ENCODE measurements around the gene LAMA2.

Gene LAMA2

DNA sequence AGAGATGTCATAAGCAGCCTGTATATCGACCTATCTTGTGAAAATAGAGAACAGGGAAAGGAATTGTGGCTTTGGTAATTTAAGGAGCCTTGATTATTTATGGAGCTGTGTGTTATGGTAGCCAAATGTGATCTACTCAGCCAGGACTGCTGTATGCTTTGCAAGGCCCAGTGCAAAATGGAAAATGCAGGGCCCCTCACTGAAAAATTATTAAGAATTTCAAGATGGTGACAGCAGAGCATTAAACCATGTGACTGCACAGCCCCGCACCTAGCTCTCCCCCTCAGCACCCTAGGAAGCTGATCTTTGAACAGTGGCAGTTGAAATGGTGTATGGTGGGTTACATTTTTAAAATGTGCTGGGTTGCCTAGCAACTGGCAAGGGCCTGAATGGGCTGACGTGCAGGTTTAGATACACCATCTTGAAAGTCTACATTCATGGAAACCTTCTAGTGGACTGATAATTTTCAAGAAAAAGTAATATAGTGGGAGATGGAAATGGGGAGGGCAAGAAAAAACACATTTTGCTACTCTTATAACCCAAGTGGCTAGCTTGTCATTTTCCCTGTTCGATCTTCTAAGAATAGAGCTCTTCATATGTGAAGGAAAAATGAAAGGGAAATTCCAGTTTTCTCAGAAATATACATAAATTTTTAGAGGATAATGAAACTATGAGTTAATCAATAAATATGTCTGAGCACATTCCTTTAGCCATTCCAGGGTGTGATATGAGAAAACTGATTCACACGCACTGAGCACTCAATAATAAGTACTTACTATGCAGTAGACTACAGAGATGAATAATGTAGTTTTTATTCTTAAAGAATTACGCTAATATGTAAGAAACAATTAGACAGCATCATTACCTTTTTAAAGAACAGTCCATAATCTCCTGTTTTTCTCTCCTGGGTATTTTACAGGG lies 619.1 kb downstream of the LAMA2 start:
- DNase-seq: no peak

- DNase-seq: no peak
These were observed 621.5 kb downstream of the LAMA2 start for GRCh38 chr6:129504456-129504855.

GRCh38 chr6:129507059-129507807 lies 624.3 kb downstream of the LAMA2 start:
- DNase-seq: no peak

- no peak for DNase-seq
These were observed 624.9 kb downstream of the LAMA2 start for GRCh38 chr6:129507846-129508245.

DNA sequence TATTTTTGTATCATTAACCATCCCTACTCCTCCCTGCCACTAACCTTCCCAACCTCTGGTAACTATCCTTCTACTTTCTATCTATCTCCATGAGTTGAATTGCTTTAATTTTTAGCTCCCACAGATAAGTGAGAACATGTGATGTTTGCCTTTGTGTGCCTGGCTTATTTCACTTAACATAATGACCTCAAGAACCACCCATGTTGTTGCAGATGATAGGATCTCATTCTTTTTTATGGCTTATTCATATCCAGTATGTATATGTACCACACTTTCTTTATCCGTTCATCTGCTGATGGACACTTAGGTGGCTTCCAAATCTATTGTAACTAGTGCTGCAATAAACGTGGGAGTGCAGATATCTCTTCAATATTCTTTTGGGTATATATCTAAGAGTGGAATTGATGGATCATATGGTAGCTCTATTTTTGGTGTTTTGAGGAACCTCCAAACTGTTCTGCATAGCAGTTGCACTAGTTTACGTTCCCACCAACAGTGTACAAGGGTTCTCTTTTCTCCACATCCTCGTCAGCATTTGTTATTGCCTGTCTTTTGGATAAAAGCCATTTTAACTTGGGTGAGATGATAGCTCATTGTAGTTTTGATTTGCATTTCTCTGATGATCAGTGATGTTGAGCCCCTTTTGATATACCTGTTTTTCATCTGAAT lies 625.7 kb downstream of the LAMA2 start:
- DNase-seq: no peak

GRCh38 chr6:129510950-129511349 lies 628.0 kb downstream of the LAMA2 start:
- no peak for DNase-seq

DNA sequence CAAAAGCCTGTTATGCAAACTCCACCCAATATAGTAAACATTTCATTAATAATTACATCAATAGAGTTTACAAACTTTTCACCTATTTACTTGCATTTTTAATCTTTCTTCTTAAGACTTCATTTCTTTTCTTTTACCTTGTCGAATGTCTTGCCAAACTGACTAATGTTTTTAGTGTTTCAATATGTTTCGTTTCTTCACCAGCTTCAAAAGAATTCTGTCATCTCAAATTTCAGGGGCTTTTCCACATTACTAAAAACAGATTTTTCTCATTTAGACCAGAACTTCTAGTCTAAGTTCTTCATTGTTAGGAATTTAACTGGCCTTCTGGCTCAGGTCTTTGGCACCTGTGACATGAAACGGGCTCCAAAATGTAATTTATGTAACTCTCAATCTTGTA lies 630.5 kb downstream of the LAMA2 start:
- no peak for DNase-seq

- DNase-seq: no peak
These were observed 632.1 kb downstream of the LAMA2 start for GRCh38 chr6:129515004-129515403.

DNA sequence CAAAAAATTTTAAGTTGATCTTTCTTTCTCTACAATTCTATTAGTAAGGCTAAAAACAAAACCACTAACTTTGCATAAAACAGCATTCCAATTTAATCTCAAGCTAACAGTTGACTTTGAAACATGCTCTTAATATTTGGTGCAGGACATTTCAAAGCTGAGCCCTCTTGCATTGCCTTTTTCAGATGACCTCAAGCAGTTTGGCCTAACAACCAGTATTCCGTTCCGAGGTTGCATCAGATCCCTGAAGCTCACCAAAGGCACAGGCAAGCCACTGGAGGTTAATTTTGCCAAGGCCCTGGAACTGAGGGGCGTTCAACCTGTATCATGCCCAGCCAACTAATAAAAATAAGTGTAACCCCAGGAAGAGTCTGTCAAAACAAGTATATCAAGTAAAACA lies 633.1 kb downstream of the LAMA2 start:
- no peak for DNase-seq

DNA sequence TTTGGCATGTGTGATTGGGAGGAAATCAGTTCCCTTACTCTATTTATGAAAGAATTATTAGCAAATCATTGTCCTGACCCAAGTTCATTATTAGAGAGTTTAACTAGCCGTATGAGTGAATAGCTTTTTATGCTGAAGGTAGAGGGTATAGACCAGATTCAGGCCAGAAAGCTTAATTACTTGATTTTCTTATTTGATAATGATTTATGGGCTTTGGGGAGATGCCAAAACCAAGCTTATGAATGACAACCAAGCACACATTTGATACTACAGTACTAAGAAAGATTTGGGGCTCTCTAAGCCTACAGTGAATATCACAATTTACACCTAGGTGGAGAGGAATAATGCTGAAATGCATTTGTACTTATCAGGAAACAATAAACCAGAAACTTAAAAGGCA lies 633.8 kb downstream of the LAMA2 start:
- no peak for DNase-seq

- no peak for DNase-seq
These were observed 634.4 kb downstream of the LAMA2 start for GRCh38 chr6:129517288-129517687.

GRCh38 chr6:129519750-129520149 lies 636.8 kb downstream of the LAMA2 start:
- DNase-seq: no peak

GRCh38 chr6:129521946-129522345 lies 639.0 kb downstream of the LAMA2 start:
- no peak for DNase-seq

DNA sequence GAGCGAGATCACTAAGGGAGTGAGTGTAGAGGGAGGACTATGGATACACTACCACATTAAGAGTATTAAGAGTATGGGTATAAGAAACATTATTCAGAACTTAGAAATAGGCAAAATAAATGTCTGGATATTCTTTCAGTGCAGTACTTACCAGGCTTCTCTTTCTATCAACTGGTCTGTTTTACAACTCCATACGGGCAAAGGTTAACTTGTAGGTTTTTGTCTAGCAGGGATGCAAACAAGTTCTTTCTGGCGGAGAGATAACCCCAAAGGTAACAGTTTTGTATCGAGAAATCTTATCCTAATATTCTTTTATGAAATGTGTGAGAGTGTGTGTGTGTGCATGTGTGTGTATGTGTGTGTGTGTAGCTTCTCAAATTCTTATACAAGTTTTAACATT lies 640.9 kb downstream of the LAMA2 start:
- DNase-seq: no peak

DNA sequence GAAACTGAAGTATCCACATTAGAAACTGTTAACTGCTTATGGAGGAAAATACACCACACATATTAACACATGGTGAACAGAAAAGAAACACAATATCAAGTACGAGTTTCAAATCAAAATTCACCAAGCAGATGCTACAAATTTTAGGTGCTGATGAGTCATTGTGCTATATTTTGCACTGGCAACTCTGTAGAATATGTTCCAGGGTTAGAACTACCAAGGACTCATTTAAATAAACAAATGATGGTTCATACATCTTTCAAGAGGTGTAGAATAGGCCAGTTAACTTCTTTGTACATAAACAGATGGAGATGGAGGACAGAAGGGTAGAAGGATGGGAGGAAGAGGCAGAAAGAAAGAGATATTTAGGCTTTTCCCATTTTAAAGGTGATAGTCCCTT lies 642.1 kb downstream of the LAMA2 start:
- no peak for DNase-seq

DNA sequence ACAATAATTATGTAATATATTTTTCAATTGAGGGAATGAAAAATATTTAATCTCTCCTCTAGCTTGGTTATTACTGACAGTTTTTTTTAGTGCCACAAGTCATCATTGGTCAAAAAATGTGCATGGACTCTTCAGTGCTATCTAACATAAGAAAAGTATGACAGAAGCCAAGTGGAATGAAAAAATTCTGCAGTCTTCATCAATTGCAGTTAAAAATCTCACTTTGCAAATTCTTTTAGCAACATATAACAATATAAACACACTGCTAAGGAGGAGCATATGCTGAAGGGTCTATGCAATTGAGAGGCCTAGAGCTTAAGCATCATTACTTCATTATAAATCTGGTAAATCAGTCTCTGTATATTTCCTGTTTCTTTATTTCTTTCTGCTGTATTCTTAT lies 652.0 kb downstream of the LAMA2 start:
- no peak for DNase-seq

- DNase-seq: no peak
These were observed 653.3 kb downstream of the LAMA2 start for GRCh38 chr6:129536271-129536670.

DNA sequence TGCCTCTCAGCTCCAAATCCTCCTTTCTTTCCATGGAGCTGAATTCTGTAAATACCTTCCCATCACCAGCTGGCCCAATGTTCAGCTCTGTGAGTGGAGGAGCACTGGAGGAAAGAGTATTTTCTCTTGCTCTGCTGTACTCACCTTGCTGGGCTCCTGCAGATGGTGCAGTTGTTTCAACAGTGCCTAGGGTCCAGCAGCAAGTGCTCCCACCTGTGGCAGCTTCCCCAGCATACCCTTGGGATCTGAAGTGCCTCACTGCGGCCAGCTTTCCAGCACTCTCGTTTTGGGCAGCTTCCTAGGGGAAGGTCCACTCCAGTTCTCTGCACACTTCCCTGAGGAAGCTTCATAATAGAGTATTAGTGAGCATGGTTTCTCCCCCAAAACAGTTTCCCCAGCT lies 656.1 kb downstream of the LAMA2 start:
- no peak for DNase-seq

DNA sequence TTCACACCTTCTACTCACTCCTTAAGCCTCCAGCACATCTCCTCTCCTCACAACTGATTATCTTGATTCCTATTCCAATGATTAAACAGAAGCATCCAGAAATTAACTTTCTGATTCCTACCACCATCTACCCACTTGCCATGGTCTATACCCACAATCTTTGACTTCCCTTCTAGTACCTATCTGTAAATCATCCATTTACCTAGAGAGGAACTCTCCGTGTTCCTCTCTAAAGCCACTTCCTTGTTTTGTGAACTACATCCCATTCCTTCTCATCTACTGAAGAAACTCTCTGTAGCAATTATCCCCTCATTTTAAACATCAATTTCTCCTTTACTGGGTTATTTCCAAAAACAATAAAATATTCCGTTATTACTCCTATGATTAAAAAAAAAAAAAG lies 659.8 kb downstream of the LAMA2 start:
- DNase-seq: no peak

DNA sequence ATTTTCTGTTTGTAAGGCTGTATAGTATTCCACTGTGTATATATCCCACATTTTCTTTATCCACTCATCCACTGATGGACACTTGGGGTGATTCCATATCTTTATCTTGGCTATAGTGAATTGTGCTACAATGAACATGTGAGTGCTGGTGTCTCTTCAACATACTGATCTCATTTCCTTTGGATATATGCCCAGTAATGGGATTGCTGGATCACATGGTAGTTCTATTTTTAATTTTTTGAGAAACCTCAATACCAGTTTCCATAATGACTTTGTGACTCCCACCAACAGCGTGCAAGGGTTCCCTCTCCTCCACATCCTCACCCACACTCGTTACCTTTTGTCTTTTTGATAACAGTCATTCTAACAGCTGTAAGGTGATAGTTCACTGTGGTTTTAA lies 661.0 kb downstream of the LAMA2 start:
- no peak for DNase-seq

DNA sequence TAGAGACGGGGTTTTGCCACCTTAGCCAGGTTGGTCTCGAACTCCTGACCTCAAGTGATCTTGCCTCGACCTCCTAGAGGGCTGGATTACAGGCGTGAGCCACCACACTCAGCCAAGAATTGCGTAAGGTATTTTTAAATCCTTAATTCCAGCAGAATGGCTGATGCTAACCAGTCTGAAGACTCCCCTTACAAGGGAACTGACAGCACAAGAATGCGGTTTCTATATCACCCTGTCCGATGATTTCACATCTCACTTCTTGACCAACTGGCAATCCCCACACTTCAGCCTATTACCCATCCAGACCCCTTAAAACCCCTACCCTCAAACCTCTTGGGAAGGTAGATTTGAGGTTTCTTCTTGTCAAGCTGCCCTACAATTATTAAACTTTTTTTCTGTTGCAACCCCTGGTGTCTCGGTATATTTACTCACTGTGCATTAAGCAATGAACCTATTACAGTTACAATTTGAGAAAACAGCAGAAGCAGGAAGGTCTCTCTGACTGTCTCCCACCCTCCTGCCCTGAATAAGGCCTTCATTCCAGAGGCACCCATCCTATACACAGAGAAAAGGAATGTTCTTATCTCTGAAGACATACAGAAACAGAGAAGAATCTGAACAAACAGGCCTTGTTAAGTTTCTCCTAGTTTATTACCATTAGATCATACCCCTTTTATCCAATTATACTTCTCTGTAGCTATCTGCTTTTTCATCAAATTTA lies 662.1 kb downstream of the LAMA2 start:
- no peak for DNase-seq

DNA sequence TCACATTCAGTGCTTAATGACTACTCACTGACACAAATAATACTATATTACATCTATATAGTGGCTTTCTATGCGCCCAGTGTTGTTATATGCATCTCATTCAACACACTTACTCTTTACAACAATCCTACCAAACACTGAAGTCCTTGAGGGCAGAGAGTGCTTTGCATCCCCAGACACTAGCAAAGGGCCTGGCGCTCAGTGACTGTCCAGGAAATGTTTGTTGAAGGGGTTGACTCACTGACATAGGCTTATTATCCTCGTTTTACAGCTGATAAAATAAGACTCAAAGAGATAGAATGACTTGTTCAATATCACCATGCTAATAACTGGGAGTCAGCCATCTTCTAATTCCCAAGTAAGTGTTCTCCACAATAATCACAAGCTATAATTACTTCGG lies 663.8 kb downstream of the LAMA2 start:
- no peak for DNase-seq

- DNase-seq: no peak
These were observed 668.5 kb downstream of the LAMA2 start for GRCh38 chr6:129551486-129551885.

All from activated effector memory CD4-positive, alpha-beta T cell treated with anti-CD3 and anti-CD28 coated beads, Interleukin-2, amount 50 U/mL, for 16 hours (primary cell).